ENCODE results near the gene PCGF2.
"Not testable (repeated sequence)": the region's sequence is repeated elsewhere in the genome, so short reads cannot be mapped to it uniquely, and the experiment has no call there.

PCGF2 gene

DNA sequence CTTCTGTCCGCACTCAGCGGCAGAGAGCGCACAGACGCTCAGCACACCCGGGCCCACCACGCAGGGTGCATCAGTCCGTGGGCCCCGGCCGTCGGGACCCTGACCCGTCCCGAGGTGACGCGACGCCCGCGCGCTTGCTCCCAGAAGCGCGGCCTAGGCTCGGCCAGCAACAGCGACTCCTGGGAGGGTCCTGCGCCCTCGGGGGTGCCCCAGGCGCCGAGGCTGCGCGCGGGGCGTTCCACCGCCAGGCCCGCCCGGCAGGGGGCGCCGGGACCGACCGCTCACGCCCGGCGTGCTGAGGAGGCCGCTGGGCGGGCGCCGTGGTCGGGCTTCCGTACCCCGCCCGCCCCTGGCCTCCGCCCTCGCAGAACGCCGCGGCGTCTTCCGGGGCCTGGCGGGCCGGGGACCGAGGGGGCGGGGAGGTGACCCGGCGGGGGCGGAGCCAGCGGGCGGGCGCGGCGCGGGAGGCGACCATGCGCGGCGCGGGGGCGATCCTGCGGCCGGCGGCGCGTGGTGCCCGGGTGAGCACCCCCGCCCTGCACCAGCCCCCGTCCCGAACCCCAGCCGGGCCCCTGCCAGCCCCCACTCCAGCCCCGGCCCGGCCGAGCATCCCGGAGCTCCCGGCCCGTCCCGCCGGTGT, 18.1 kb downstream of the PCGF2 start, which contains the start of gene CISD3:
CISD3 (plus strand) TSS at position 456 of the 640 bp plus-strand sequence; CDS start at position 474, 18 bp downstream.
- DNase-seq (ENCODE audit: low spot score) = peak; percentile 99
- peak; percentile 96 for TF ChIP-seq CTCF (IDR thresholded peaks at IDR 0.05; ENCODE audit: extremely low read depth, missing control alignments)

DNA sequence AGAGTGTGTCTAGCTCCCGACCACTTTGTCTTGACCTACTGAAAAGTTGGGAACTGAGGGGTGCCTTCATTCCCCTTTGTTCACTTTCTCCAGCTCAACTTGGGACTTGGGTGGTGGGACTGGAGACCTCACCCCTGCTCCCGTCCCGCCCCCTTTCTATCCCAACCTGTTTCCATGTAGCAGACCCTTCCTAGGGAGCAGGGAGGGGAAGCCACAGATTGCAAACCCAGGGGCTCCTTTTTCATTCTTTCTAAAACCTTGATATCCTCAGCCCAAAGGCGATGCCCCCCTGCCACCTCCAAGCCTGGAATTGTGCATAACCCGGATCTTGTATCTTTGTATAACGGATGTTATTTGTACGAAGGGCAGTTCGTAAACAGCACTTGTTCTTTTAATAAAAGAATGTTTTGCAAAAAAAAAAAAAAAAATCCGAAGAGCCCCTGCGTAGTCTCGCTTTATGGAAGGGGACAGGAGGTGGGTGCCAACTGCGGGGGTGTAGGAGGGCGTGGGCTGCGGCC, 18.7 kb downstream of the PCGF2 start:
- DNase-seq (ENCODE audit: low spot score) = no peak
- TF ChIP-seq CTCF (IDR thresholded peaks at IDR 0.05; ENCODE audit: extremely low read depth, missing control alignments) = no peak

GRCh38 chr17:38728290-38728831, 19.8 kb downstream of the PCGF2 start:
- TF ChIP-seq CTCF (IDR thresholded peaks at IDR 0.05; ENCODE audit: extremely low read depth, missing control alignments) = no peak
- no peak for DNase-seq (ENCODE audit: low spot score)

GRCh38 chr17:38727736-38728135, 20.4 kb downstream of the PCGF2 start:
- DNase-seq (ENCODE audit: low spot score) = no peak
- TF ChIP-seq CTCF (IDR thresholded peaks at IDR 0.05; ENCODE audit: extremely low read depth, missing control alignments) = no peak

DNA sequence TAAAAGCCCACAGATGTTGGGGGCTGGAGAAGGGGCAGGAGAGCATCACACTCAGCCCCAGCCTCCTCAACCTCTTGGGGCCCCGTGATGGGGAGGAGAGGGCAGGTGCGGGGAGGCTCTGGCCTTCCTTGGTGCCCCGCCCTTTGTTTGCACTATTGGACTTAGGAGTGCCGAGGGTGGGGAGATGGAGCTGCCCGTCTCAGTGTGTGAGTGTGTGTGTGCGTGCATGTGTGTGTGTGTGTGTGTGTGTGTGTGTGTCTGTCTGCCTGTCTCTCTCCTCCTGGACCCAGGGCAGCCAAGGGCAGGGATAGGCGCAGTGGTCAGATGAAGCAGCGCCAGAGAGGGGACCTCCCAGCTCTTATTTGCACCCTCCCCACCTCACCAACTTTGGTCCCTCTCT, 22.0 kb downstream of the PCGF2 start:
- DNase-seq (ENCODE audit: low spot score) = not testable (repeated sequence)

DNA sequence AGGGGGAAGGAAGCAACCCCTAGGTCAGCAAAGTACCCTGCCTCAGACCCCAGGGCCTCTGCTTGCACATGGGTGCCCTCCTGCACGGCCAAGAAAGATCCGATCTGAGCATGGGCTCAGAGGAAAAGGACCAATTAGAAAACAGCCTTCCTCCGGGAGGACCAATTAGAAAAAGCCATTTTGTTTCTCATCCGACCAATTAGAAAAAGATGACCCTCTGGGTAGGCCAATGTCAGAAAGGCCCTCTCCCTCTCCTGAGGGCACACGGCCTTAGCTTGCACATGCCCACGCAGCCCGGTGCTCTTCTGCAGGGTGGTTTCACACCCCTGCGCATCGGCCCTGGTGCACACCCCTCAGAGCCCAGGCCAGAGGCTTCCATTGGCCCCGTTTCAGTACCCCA, 23.1 kb downstream of the PCGF2 start:
- no peak for DNase-seq (ENCODE audit: low spot score)
- no peak for TF ChIP-seq CTCF (IDR thresholded peaks at IDR 0.05; ENCODE audit: extremely low read depth, missing control alignments)

- DNase-seq (ENCODE audit: low spot score) = no peak
- no peak for TF ChIP-seq CTCF (IDR thresholded peaks at IDR 0.05; ENCODE audit: extremely low read depth, missing control alignments)
These were observed 23.7 kb downstream of the PCGF2 start for GRCh38 chr17:38724337-38724988.
